Keratinocyte (primary cell): Measurements from ENCODE around the gene AQP5.
"Not testable (repeated sequence)": the region's sequence is repeated elsewhere in the genome, so short reads cannot be mapped to it uniquely, and the experiment has no call there.

Source experiments
- EZH2 ChIP-seq: IDR thresholded peaks from one replicate; pipeline ENCODE4 v1.6.1; 2012; ENCODE audit warnings: inconsistent platforms, mild to moderate bottlenecking, low read length, moderate library complexity
- TF ChIP-seq, protein P1 (sequence below), 3 experiments: IDR thresholded peaks in 1 of 3; conservative IDR thresholded peaks in 1 of 3; optimal IDR thresholded peaks in 1 of 3; 2 replicates in 2 of 3; 3 replicates in 1 of 3; pipeline versions ENCODE3 to v1.5.1; 2011; ENCODE audit warnings: low read length in 3 of 3, mild to moderate bottlenecking in 3 of 3, moderate library complexity in 2 of 3, control low read depth in 1 of 3, inconsistent platforms in 1 of 3; ENCODE audit not compliant: insufficient read depth in 2 of 3; ENCODE audit errors: extremely low read depth in 1 of 3

DNA sequence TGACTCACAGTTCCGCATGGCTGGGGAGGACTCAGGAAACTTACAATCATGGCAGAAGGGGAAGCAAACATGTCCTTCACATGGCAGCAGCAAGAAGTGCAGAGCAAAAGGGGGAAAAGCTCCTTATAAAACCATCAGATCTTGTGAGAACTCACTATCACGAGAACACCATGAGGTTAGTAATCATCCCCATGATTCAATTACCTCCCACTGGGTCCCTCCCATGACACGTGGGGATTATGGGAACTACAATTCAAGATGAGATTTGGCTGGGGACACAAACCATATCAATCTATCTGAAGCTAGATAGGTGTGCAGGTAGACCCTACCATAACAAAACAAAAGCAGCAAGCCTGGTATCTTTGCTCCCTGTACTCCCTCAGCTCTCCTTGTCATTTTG is 24.8 kb downstream of the AQP5 start:
- TF ChIP-seq, protein P1, sequence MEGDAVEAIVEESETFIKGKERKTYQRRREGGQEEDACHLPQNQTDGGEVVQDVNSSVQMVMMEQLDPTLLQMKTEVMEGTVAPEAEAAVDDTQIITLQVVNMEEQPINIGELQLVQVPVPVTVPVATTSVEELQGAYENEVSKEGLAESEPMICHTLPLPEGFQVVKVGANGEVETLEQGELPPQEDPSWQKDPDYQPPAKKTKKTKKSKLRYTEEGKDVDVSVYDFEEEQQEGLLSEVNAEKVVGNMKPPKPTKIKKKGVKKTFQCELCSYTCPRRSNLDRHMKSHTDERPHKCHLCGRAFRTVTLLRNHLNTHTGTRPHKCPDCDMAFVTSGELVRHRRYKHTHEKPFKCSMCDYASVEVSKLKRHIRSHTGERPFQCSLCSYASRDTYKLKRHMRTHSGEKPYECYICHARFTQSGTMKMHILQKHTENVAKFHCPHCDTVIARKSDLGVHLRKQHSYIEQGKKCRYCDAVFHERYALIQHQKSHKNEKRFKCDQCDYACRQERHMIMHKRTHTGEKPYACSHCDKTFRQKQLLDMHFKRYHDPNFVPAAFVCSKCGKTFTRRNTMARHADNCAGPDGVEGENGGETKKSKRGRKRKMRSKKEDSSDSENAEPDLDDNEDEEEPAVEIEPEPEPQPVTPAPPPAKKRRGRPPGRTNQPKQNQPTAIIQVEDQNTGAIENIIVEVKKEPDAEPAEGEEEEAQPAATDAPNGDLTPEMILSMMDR (optimal IDR thresholded peaks at IDR 0.05 in 1 of 3, IDR thresholded peaks at IDR 0.05 in 1 of 3, conservative IDR thresholded peaks at IDR 0.05 in 1 of 3; ENCODE audit: extremely low read depth in 1 of 3, insufficient read depth in 2 of 3, low read length in 3 of 3): not testable (repeated sequence)
- not testable (repeated sequence) for TF ChIP-seq EZH2
